Activated CD4-positive, alpha-beta T cell treated with anti-CD3 and anti-CD28 coated beads, Interleukin-2, Interleukin-4, amounts not matched to agents 100 ng/mL and 50 ng/mL, durations not matched to agents 16 hours and 8 hours (primary cell): ENCODE results near the gene NBAS.

ENCODE experiments used
- DNase-seq: peaks from one replicate; pipeline ENCODE4 v3.0.0-alpha.2; 2020; ENCODE audit warnings: low spot score

Gene NBAS

GRCh38 chr2:15127301-15127700 lies 433.8 kb downstream of the NBAS start:
- DNase-seq: no peak

GRCh38 chr2:15126373-15126772 lies 434.8 kb downstream of the NBAS start:
- DNase-seq: no peak

- DNase-seq: no peak
Observed at GRCh38 chr2:15122915-15123314, 438.2 kb downstream of the NBAS start.

- DNase-seq: no peak
Observed at GRCh38 chr2:15120631-15121030, 440.5 kb downstream of the NBAS start.

GRCh38 chr2:15119722-15120175 lies 441.4 kb downstream of the NBAS start:
- DNase-seq: no peak

- no peak for DNase-seq
Observed at GRCh38 chr2:15117409-15118050, 443.6 kb downstream of the NBAS start.
